Thymus (tissue), 11 donors: ENCODE measurements around the gene DAPK2. TPM values are rescaled to one million over a fixed set of nuclear protein-coding genes. Genes with fewer than 3 reads are reported as not detected.
A peak's percentile ranks its signal among the peaks of the same experiment; 100 is the strongest.

Experiments used
- DNase-seq, 9 donors: peaks; one replicate each; pipeline ENCODE4 v3.0.0-alpha.2; 2013; ENCODE audit warnings: low spot score in 9 of 9, low read depth in 6 of 9, missing footprints in 1 of 9
- H3K27ac ChIP-seq, 2 donors: one replicate each; pipeline ENCODE4 v1.5.1; 2013; ENCODE audit warnings: control low read depth in 1 of 2, low read depth in 1 of 2, low read length in 1 of 2, mild to moderate bottlenecking in 1 of 2, moderate library complexity in 1 of 2
- H3K27me3 ChIP-seq, 2 donors: one replicate each; pipeline ENCODE4 v1.5.1; 2013; ENCODE audit warnings: low read length in 1 of 2; ENCODE audit not compliant: control insufficient read depth in 2 of 2, insufficient read depth in 1 of 2
- H3K36me3 ChIP-seq, 2 donors: one replicate each; pipeline ENCODE4 v1.5.1; 2013; ENCODE audit warnings: low read length in 1 of 2, mild to moderate bottlenecking in 1 of 2, moderate library complexity in 1 of 2; ENCODE audit not compliant: control insufficient read depth in 2 of 2, insufficient read depth in 2 of 2
- H3K4me1 ChIP-seq, 2 donors: one replicate each; pipeline ENCODE4 v1.5.1; 2013; ENCODE audit warnings: low read length in 2 of 2; ENCODE audit not compliant: control insufficient read depth in 2 of 2, insufficient read depth in 2 of 2
- H3K4me3 ChIP-seq, 2 donors: one replicate each; pipeline ENCODE4 v1.5.1; 2013; ENCODE audit warnings: low read length in 2 of 2, control low read depth in 1 of 2, mild to moderate bottlenecking in 1 of 2
- H3K9me3 ChIP-seq, 2 donors: one replicate each; pipeline ENCODE4 v1.5.1; 2013; ENCODE audit warnings: low read length in 1 of 2, mild to moderate bottlenecking in 1 of 2; ENCODE audit not compliant: control insufficient read depth in 2 of 2, insufficient read depth in 1 of 2
- WGBS: extraction: QIAGEN DNeasy Blood & Tissue Kit; methylation state at CpG from one replicate; pipeline ENCODE4 v1.1.7; 2013; 5-methylcytosine and 5-hydroxymethylcytosine counted together
- polyA plus RNA-seq: library from polyadenylated mRNA; stranded (reverse); fragments of 200-250 nt; gene quantifications from one replicate; pipeline ENCODE4 v1.2.3, GENCODE V29; 2013
- total RNA-seq: library from RNA; stranded (reverse); fragments of 120-200 nt; gene quantifications from one replicate; pipeline ENCODE4 v1.2.4, GENCODE V29; 2013
- donor health status: healthy.

The DAPK2 gene
- total and polyA plus RNA-seq, 2 donors, result 3.3 TPM

DNA sequence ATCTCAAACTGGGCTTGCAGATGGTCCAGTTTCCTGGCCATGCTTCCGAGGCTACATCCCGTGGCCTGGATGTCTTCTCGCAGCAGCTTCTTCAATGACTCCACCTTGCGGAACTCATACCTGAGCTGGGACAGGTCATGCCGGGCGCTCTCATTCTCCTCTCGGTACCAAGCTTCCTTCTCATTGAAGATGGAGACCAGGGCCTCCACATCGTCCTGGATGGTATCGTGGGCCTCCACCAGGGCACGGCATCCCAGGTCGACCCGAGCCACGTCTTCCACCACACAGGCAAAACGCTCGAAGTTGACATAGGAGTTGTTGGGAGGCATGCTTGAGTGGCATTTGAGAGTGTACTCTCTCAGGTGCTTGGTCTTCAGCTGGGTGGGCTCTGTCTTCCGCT, 123.4 kb downstream of the DAPK2 start:
- no peaks in the 10 kb centered on the region for H3K27me3 ChIP-seq
- no peak overlapping the region for H3K27ac ChIP-seq
- no peak for DNase-seq
- no peaks in the 10 kb centered on the region for H3K36me3 ChIP-seq
- H3K4me3 ChIP-seq, result no peak overlapping the region
- peaks cover 0 to 6% of the 10 kb centered on the region in 2 donors for H3K4me1 ChIP-seq
- H3K9me3 ChIP-seq, result no peaks in the 10 kb centered on the region
- 91% methylated on average over 16 of the region's 16 CpGs for WGBS

DNA sequence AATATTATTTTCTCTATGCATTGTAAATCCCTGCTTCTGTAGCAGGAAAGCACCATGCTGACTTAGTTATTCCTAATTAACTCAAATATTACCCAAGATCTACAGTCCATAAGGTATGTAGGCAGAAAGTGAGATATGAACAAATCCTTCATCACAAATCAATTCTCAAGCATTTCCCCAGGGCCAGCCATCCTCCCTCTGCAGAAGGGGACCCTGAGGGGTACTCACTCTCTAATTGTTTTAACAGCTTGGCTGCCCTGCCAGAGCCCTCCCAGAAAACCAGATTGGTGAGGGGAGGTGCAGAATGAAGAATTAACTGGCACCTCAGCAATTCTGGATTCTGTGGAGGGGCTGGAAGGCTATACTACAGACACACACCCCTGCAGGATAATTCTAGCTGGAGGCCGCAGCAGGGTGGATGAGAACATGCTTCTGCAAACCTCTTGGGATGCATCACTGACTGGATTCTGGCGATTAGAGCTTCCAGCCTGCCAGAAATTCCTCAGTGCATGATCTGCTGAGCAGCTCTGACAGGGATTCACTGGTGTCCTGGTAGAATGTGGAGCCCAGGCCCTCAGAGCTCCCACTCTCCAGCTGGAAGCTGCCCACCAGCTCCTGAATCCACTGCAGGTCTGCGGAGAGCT, 123.9 kb downstream of the DAPK2 start:
- no peak overlapping the region for H3K27ac ChIP-seq
- H3K27me3 ChIP-seq, result no peaks in the 10 kb centered on the region
- no peaks in the 10 kb centered on the region for H3K36me3 ChIP-seq
- H3K4me3 ChIP-seq, result no peak overlapping the region
- peaks cover 0 to 6% of the 10 kb centered on the region in 2 donors for H3K4me1 ChIP-seq
- 94% methylated on average over 3 of the region's 3 CpGs for WGBS
- H3K9me3 ChIP-seq, result no peaks in the 10 kb centered on the region
- no peak for DNase-seq

DNA sequence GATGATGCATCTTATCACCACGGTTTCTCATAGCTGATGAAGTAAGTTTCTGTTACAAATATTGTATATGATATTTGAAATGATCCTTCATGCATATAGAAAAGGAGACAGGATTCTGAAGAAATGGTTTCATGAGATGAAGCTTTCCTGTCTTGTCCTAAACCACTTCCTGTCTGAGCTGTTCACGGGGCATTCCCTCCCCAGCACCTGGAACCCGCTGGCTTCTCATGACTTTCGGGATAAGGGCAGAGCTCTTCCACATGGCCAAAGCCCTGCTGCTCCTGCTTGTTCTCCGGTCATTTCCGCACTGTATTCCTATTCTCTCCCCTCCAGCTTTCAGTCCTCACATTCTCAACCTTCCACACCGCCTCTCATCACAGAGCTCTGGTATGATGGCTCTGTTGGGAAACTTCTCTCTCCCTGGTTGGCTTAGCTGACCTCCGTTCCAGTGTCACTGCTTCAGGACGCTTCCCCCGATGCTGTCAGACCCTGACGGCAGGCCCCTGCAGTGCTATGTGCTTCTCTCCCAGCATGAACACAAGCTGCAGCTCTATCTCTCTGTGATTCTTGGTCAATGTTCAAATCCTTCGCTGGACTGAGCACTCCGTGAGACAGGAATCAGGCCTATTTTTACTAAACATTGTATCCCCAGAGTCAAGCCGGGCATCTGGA, 125.6 kb downstream of the DAPK2 start:
- no peaks in the 10 kb centered on the region for H3K9me3 ChIP-seq
- 87% methylated on average over 14 of the region's 14 CpGs for WGBS
- no peak overlapping the region for H3K27ac ChIP-seq
- no peak overlapping the region for H3K4me3 ChIP-seq
- DNase-seq, result no peak
- no peaks in the 10 kb centered on the region for H3K36me3 ChIP-seq
- no peaks in the 10 kb centered on the region for H3K27me3 ChIP-seq
- H3K4me1 ChIP-seq, result peaks cover 0 to 12% of the 10 kb centered on the region in 2 donors

DNA sequence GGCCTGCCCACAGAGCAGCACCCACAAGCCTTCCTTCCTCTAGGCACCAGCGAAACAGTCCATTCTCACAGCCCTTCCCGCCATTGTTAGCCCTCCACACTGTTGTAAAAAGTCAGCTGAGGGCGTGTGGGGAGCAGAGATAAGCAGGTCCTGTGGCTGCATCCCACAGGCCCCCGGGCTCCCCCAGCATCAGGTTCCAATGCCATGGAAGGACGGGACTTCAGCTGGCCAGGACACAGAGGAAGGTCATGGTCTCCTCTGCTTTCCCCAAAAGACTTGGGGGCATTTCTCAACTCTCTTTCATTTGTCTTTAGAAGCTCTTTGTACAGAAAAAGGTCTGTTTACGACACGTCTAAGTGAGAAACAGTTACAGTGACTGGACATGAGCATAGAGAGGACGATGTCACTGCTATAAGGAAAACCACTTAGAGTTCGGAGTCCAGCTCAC, 127.4 kb downstream of the DAPK2 start:
- H3K4me3 ChIP-seq, result no peak overlapping the region
- no peaks in the 10 kb centered on the region for H3K27me3 ChIP-seq
- H3K9me3 ChIP-seq, result no peaks in the 10 kb centered on the region
- H3K27ac ChIP-seq, result no peak overlapping the region
- 77% methylated on average over 9 of the region's 9 CpGs for WGBS
- H3K36me3 ChIP-seq, result no peaks in the 10 kb centered on the region
- no peak for DNase-seq
- peaks cover 0 to 12% of the 10 kb centered on the region in 2 donors for H3K4me1 ChIP-seq

DNA sequence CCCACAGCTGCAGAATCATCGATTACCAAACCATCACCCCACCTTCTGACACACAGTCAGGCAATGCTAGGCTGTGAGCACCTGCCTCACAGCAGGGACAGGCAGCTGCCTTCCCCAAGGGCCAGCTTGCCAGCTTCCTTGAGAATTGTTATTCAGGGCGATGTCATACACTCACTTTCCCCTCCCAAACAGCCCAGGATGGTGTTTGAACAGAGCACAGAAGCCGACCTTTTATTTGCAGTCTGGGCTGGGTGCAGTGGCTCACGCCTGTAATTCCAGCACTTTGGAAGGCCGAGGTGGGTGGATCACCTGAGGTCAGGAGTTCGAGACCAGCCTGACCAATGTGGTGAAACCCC, 128.0 kb downstream of the DAPK2 start:
- Histone ChIP-seq H3K27me3 (no peaks in the 10 kb centered on the region), H3K36me3 (no peaks in the 10 kb centered on the region), H3K4me1 (peaks cover 0 to 12% of the 10 kb centered on the region in 2 donors), H3K4me3 (no peak overlapping the region), H3K9me3 (no peaks in the 10 kb centered on the region), H3K27ac (no peak overlapping the region)
- DNase-seq, result no peak
- 79% methylated on average over 6 of the region's 6 CpGs for WGBS

DNA sequence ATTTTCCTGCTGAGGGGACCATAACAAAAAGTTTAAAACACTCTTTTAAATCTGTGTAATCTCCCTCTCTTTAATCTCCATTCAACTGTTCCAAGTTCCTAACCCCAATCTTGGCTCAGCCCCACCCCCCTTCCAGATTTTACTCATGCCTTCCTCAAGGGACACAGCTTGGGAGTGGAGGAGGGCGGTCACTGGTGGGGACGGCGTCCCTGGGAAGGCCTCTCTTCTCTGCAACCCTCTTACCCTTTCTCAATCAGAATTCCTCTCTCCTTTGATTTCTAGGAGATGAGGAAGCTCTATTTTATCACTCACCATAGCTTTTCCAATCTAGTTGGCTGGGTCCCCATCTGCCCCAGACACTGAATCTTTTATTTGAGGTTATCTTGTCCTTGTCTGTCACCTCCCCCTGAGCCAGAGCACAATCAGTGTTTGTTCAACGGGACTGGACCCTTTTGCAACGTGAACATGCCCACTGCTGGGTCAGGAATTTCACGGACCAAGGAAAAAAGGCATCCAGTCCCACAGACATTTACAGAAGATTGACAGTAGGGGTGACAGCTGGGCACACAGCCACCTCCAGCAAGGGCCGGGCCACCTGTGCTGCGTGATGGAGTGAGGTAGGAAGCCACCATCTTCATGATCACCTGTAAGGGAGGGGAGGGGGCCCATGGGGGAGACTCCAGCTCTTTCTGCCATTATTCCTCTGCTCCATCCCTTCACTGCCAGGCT, 128.5 kb downstream of the DAPK2 start:
- DNase-seq, result no peak
- Histone ChIP-seq H3K4me1 (peaks cover 0 to 12% of the 10 kb centered on the region in 2 donors), H3K4me3 (no peak overlapping the region), H3K36me3 (no peaks in the 10 kb centered on the region), H3K27ac (no peak overlapping the region), H3K27me3 (no peaks in the 10 kb centered on the region), H3K9me3 (no peaks in the 10 kb centered on the region)
- WGBS, result 92% methylated on average over 8 of the region's 8 CpGs

DNA sequence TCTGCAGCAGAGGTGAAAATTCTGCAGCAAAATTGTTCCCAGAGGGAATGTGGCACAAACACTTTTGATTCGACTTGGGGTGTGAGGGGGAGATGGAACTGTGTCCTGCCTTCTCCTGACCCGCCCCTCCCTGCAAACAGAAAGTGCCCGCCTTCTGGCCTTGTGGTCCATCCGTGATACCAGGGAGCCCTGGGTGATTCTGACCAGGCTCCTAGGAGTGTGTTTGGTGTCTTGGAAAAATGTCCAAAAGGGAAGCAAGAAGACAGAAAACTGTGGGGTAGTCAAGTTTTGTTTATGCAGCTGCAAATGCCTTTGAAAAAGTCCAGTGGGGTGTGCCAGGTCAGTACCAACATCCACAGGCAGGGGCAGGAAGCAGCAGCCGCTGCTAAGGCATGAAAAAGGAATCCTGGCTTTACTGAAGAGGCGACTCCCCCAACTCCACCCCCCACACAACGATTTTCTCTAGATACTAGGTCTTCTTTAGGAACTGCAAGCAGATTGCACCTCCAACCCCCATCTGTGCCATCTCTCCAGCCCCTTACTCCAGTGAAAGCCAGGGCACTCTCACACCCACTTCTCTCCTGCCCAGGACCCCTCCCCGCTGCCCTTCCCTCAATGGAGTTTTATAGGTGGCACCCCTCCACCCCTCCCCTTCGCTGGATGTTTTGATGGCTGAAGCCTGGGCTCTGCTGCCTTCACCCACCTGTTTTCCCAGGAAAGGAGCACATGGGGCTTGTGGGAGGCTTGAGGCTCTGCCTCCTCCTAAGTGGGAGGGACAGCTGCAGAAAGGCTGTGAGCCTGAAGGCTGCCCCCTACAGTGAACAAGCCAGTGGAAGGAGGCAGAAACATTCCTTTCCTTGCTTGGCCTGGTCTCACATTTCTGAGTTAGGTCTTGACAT, 130.2 kb downstream of the DAPK2 start:
- Histone ChIP-seq H3K27ac (peak overlapping the region in 1 of 2 donors; percentile 2), H3K4me3 (no peak overlapping the region), H3K36me3 (no peaks in the 10 kb centered on the region), H3K4me1 (peaks cover 0 to 12% of the 10 kb centered on the region in 2 donors), H3K27me3 (no peaks in the 10 kb centered on the region), H3K9me3 (no peaks in the 10 kb centered on the region)
- DNase-seq, result no peak
- 83% methylated on average over 9 of the region's 9 CpGs for WGBS

DNA sequence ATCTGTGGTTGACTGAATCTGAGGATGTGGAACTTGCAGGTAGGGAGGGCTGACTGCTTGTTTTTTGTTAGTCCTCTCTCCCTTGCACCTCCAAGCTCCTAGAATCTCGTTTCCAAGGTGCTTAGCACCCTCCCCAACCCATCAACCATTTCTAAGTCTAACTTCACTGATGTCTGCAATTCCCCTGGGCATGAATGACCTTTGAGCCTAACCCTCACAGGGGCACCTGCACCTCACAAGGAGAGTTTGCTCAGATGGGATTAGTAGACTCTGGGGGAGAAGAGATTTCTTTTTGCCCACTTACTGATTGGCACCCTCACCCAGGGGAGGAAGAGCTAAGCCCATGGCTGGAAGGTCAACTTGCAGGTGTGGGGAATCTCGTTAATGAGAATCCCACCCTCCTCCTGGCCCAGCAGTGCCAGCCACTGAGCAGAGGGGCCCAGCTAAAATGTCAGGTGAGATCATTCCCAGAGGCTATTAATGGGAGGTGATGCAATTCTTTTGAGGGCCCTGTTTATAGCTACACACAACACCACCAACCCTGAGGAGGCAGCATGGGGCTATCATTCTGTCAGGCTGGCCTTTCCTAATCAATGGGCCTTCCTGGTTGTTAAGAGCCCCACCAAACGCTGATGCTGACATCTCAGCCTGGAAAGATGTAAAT, 130.9 kb downstream of the DAPK2 start:
- Histone ChIP-seq H3K36me3 (no peaks in the 10 kb centered on the region), H3K4me3 (no peak overlapping the region), H3K27ac (no peak overlapping the region), H3K9me3 (no peaks in the 10 kb centered on the region), H3K27me3 (no peaks in the 10 kb centered on the region), H3K4me1 (peaks cover 0 to 6% of the 10 kb centered on the region in 2 donors)
- WGBS, result 86% methylated on average over 3 of the region's 3 CpGs
- DNase-seq, result no peak
